HG02884 (cell line): ENCODE measurements around the gene UBR1.
A peak's percentile ranks its signal among the peaks of the same experiment; 100 is the strongest.
"Not testable (repeated sequence)": the region's sequence is repeated elsewhere in the genome, so short reads cannot be mapped to it uniquely, and the experiment has no call there.

Experiments
- ATAC-seq: cut with Tn5 transposase; IDR thresholded peaks from one replicate; pipeline ENCODE4 v1.9.1; 2021; ENCODE audit warnings: mild to moderate bottlenecking, moderate library complexity; ENCODE audit not compliant: unreplicated experiment

The UBR1 gene

GRCh38 chr15:43105778-43106485 is at the start of gene UBR1:
TSS of gene UBR1 (minus strand) at chr15:43106038. CDS start at chr15:43106022, 16 bp downstream.
- peak; percentile 84 for ATAC-seq

GRCh38 chr15:43153269-43153668 is 47.4 kb upstream of the UBR1 start:
- ATAC-seq = no peak

- ATAC-seq = no peak
Measured at GRCh38 chr15:43151688-43152087, 45.9 kb upstream of the UBR1 start.

- no peak for ATAC-seq
Measured at GRCh38 chr15:43150191-43150929, 44.5 kb upstream of the UBR1 start.

- ATAC-seq = no peak
Measured at GRCh38 chr15:43146184-43146583, 40.3 kb upstream of the UBR1 start.

- no peak for ATAC-seq
Measured at GRCh38 chr15:43144512-43144911, 38.7 kb upstream of the UBR1 start.

GRCh38 chr15:43143203-43143941 is 37.5 kb upstream of the UBR1 start:
- ATAC-seq = no peak

GRCh38 chr15:43135351-43135750 is 29.5 kb upstream of the UBR1 start:
- no peak for ATAC-seq

GRCh38 chr15:43134157-43134635 is 28.4 kb upstream of the UBR1 start:
- no peak for ATAC-seq

GRCh38 chr15:43133430-43134156 is 27.8 kb upstream of the UBR1 start, which contains the start of gene TMEM62:
TSS of gene TMEM62 (plus strand) at chr15:43133586. CDS start at chr15:43133803, 217 bp downstream.
- peak; percentile 82 for ATAC-seq

GRCh38 chr15:43132830-43133429 is 27.1 kb upstream of the UBR1 start:
- no peak for ATAC-seq

GRCh38 chr15:43128980-43129335 is 23.1 kb upstream of the UBR1 start:
- no peak for ATAC-seq

- not testable (repeated sequence) for ATAC-seq
Measured at GRCh38 chr15:43128174-43128979, 22.5 kb upstream of the UBR1 start.

- no peak for ATAC-seq
Measured at GRCh38 chr15:43127752-43128151, 21.9 kb upstream of the UBR1 start.

GRCh38 chr15:43126356-43126755 is 20.5 kb upstream of the UBR1 start:
- no peak for ATAC-seq

GRCh38 chr15:43125100-43125661 is 19.3 kb upstream of the UBR1 start:
- ATAC-seq = no peak

- ATAC-seq = no peak
Measured at GRCh38 chr15:43121863-43122262, 16.0 kb upstream of the UBR1 start.

GRCh38 chr15:43118829-43119228 is 13.0 kb upstream of the UBR1 start:
- ATAC-seq = no peak

- ATAC-seq = no peak
Measured at GRCh38 chr15:43118286-43118685, 12.4 kb upstream of the UBR1 start.
